IMR-90 (cell line): ENCODE data around the gene CCDC137. TPM values are rescaled to one million over a fixed set of nuclear protein-coding genes. Genes with fewer than 3 reads are reported as not detected.

ENCODE experiments used
- ATAC-seq: fragments of 200-7000 bp; cut with Tn5 transposase; 2 replicates; pipeline ENCODE4 v1.9.1; 2020; ENCODE audit warnings: low read depth, mild to moderate bottlenecking, moderate library complexity
- BruUV-seq: library from RNA; stranded (reverse); fragments of 400-500 nt; replicated peaks from 2 replicates; lab custom pipeline; 2021; lab: Mats Ljungman, UMichigan
- CTCF ChIA-PET: fragments of 300-600 bp; formaldehyde crosslinking; extraction: SDS; loops from one replicate; lab custom pipeline; 2021; ENCODE audit warnings: antibody characterized with exemption; lab: Yijun Ruan, JAX
- POLR2A ChIA-PET: fragments of 300-600 bp; sonication (Branson Sonifier 250); formaldehyde crosslinking; loops from one replicate; lab custom pipeline; 2022; ENCODE audit warnings: antibody characterized with exemption; ENCODE audit not compliant: unreplicated experiment; lab: Charles Lee
- DNase-seq: peaks from one replicate; pipeline ENCODE4 v3.0.0; 2013
- H2AFZ ChIP-seq: replicated peaks from 2 replicates; pipeline ENCODE3; 2013; ENCODE audit warnings: low read length, mild to moderate bottlenecking; ENCODE audit not compliant: poor library complexity
- H2AK5ac ChIP-seq: 2 replicates; pipeline ENCODE4 v1.6.1; 2013; ENCODE audit warnings: low read depth, low read length, inconsistent platforms
- H2AK9ac ChIP-seq: replicated peaks from 2 replicates; pipeline ENCODE3; 2013; ENCODE audit warnings: mild to moderate bottlenecking, low read depth, low read length, moderate library complexity; ENCODE audit not compliant: poor library complexity
- H2BK120ac ChIP-seq: 2 replicates; pipeline ENCODE4 v1.6.1; 2013; ENCODE audit warnings: low read depth, low read length, inconsistent platforms
- H2BK15ac ChIP-seq: 3 replicates; pipeline ENCODE4 v1.6.1; 2013; ENCODE audit warnings: low read depth, low read length, inconsistent platforms
- H2BK20ac ChIP-seq: 2 replicates; pipeline ENCODE4 v1.6.1; 2013; ENCODE audit warnings: low read depth, mild to moderate bottlenecking, inconsistent platforms, low read length, moderate library complexity
- H2BK5ac ChIP-seq: 2 replicates; pipeline ENCODE4 v1.6.1; 2013; ENCODE audit warnings: mild to moderate bottlenecking, low read depth, low read length, inconsistent platforms; ENCODE audit not compliant: poor library complexity, severe bottlenecking
- H3K14ac ChIP-seq: replicated peaks from 2 replicates; pipeline ENCODE4 v1.6.1; 2013; ENCODE audit warnings: low read depth, low read length, inconsistent platforms
- H3K18ac ChIP-seq: 2 replicates; pipeline ENCODE4 v1.6.1; 2013; ENCODE audit warnings: low read depth, low read length, control low read depth
- H3K23ac ChIP-seq: 2 replicates; pipeline ENCODE4 v1.6.1; 2013; ENCODE audit warnings: low read depth, low read length, inconsistent platforms
- H3K27ac ChIP-seq: 2 replicates; pipeline ENCODE4 v1.5.1; 2013; ENCODE audit warnings: mild to moderate bottlenecking, control low read depth, low read length; ENCODE audit not compliant: insufficient read depth
- H3K27me3 ChIP-seq: 2 replicates; pipeline ENCODE4 v1.6.1; 2013; ENCODE audit warnings: low read length; ENCODE audit not compliant: control insufficient read depth, insufficient read depth
- H3K36me3 ChIP-seq: 2 replicates; pipeline ENCODE4 v1.6.1; 2013; ENCODE audit warnings: low read length, mixed read lengths; ENCODE audit not compliant: control insufficient read depth, insufficient read depth
- H3K4ac ChIP-seq: 2 replicates; pipeline ENCODE4 v1.6.1; 2013; ENCODE audit warnings: low read depth, low read length, inconsistent platforms
- H3K4me1 ChIP-seq: 2 replicates; pipeline ENCODE4 v1.6.1; 2013; ENCODE audit warnings: low read length, mixed read lengths; ENCODE audit not compliant: control insufficient read depth, insufficient read depth
- H3K4me2 ChIP-seq: 2 replicates; pipeline ENCODE4 v1.6.1; 2013; ENCODE audit warnings: low read depth, mild to moderate bottlenecking, control low read depth, low read length, moderate library complexity
- H3K4me3 ChIP-seq: 2 replicates; pipeline ENCODE4 v1.5.1; 2013; ENCODE audit warnings: low read depth, mild to moderate bottlenecking, control low read depth, low read length, moderate library complexity; ENCODE audit not compliant: insufficient read depth
- H3K56ac ChIP-seq: 2 replicates; pipeline ENCODE4 v1.6.1; 2013; ENCODE audit warnings: low read length, inconsistent platforms; ENCODE audit not compliant: insufficient read depth; ENCODE audit errors: extremely low read depth
- H3K79me1 ChIP-seq, 2 experiments: 2 replicates each; pipeline ENCODE4 v1.6.1; 2013; ENCODE audit warnings: low read length in 2 of 2, inconsistent platforms in 1 of 2, low read depth in 1 of 2
- H3K9ac ChIP-seq: 2 replicates; pipeline ENCODE4 v1.6.1; 2013; ENCODE audit warnings: low read depth, low read length, control low read depth
- H3K9me1 ChIP-seq: 2 replicates; pipeline ENCODE4 v1.6.1; 2013; ENCODE audit warnings: low read length, inconsistent platforms; ENCODE audit not compliant: insufficient read depth
- H3K9me3 ChIP-seq: 2 replicates; pipeline ENCODE4 v1.6.1; 2013; ENCODE audit warnings: low read length; ENCODE audit not compliant: control insufficient read depth, insufficient read depth
- H4K20me1 ChIP-seq: 2 replicates; pipeline ENCODE4 v1.6.1; 2013; ENCODE audit warnings: low read length, inconsistent platforms; ENCODE audit not compliant: insufficient read depth
- H4K5ac ChIP-seq: 2 replicates; pipeline ENCODE4 v1.6.1; 2013; ENCODE audit warnings: mild to moderate bottlenecking, low read depth, low read length, control low read depth
- H4K8ac ChIP-seq, 2 experiments: 2 replicates each; pipeline ENCODE4 v1.6.1; 2013; ENCODE audit warnings: low read depth in 2 of 2, low read length in 2 of 2, control low read depth in 1 of 2, inconsistent platforms in 1 of 2
- H4K91ac ChIP-seq: 2 replicates; pipeline ENCODE4 v1.6.1; 2013; ENCODE audit warnings: low read depth, low read length, inconsistent platforms; ENCODE audit not compliant: insufficient read depth
- BHLHE40 ChIP-seq: fragments of 150-350 bp; IDR thresholded peaks from 2 replicates; pipeline ENCODE4 v1.6.1; 2016; ENCODE audit warnings: mild to moderate bottlenecking, low read depth, low read length
- ELK1 ChIP-seq: fragments of 150-350 bp; IDR thresholded peaks from 2 replicates; pipeline ENCODE4 v1.6.1; 2016; ENCODE audit warnings: low read depth, mild to moderate bottlenecking, low read length, moderate library complexity, borderline replicate concordance
- FOS ChIP-seq: fragments of 150-350 bp; IDR thresholded peaks from 2 replicates; pipeline ENCODE4 v1.6.1; 2016; ENCODE audit warnings: low read depth, low read length
- MAZ ChIP-seq: IDR thresholded peaks from 2 replicates; pipeline ENCODE4 v1.6.1; 2012; ENCODE audit warnings: low read depth, mild to moderate bottlenecking, low read length, improper control_type of control experiment, moderate library complexity, borderline replicate concordance
- MXI1 ChIP-seq: IDR thresholded peaks from 2 replicates; pipeline ENCODE4 v1.6.1; 2012; ENCODE audit warnings: low read depth, mild to moderate bottlenecking, low read length, moderate library complexity, borderline replicate concordance
- POLR2A ChIP-seq: IDR thresholded peaks from 2 replicates; pipeline ENCODE4 v1.6.1; 2012; ENCODE audit warnings: mild to moderate bottlenecking, low read depth, low read length
- RCOR1 ChIP-seq: IDR thresholded peaks from 2 replicates; pipeline ENCODE4 v1.6.1; 2012; ENCODE audit warnings: mild to moderate bottlenecking, low read length, improper control_type of control experiment; ENCODE audit not compliant: insufficient replicate concordance
- USF2 ChIP-seq: fragments of 150-350 bp; IDR thresholded peaks from 2 replicates; pipeline ENCODE4 v1.6.1; 2017; ENCODE audit warnings: mild to moderate bottlenecking, antibody characterized with exemption, low read length, low read depth
- WGBS, 2 experiments: methylation state at CpG; one replicate each; pipeline versions ENCODE4 v1.1.5 to v1.1.7; 2013; ENCODE audit warnings: missing lambda C conversion rate in 2 of 2; ENCODE audit not compliant: insufficient read length in 1 of 2; ENCODE audit errors: extremely low coverage in 2 of 2; 5-methylcytosine and 5-hydroxymethylcytosine counted together
- dilution Hi-C: fragments of 300-500 bp; cut with HindIII; formaldehyde crosslinking; loops from one replicate; pipeline ENCODE4 v1.14.3; 2018; ENCODE audit warnings: low sequenced_read_pairs; ENCODE audit not compliant: unreplicated experiment
- in situ Hi-C: fragments of 300-500 bp; cut with MboI; formaldehyde crosslinking; loops from 3 replicates; pipeline ENCODE4 v1.14.3; 2019; ENCODE audit warnings: low sequenced_read_pairs, inconsistent platforms, mixed read lengths
- intact Hi-C: fragments of 100-400 bp; cut with micrococcal nuclease; formaldehyde crosslinking; loops from 2 replicates; pipeline ENCODE4 v1.10.0; 2022
- polyA plus RNA-seq, 3 experiments: library from polyadenylated mRNA; depleted of rRNA; stranded (reverse); fragments of >200 nt; gene quantifications; 2 replicates each; pipeline ENCODE4 v1.2.3, GENCODE V29; 2012; ENCODE audit warnings: low replicate concordance in 1 of 3
- total RNA-seq: library from RNA; depleted of rRNA; stranded (reverse); fragments of >200 nt; gene quantifications from 2 replicates; pipeline ENCODE4 v1.2.3, GENCODE V29; 2012

The CCDC137 gene
- total and polyA plus RNA-seq, 2 of the 4 experiments (the other 2 are of a cell fraction): 7.5 to 18.4 TPM

- ChIA-PET CTCF (no interaction called here), POLR2A (interaction anchor here (0.5 to 0.6 kb wide), 3 partner anchors 14 to 840 kb away, joined by 4 to 9 read pairs (median 5); no protein-coding TSS in a partner anchor)
- Histone ChIP-seq H2AK5ac (peak within 1 kb of the TSS; percentile 87), H2BK20ac (no peak within 1 kb of the TSS), H4K8ac (peak within 1 kb of the TSS; percentile 60 to 96), H3K4ac (peak within 1 kb of the TSS; percentile 77), H2BK5ac (peak within 1 kb of the TSS; percentile 69), H4K20me1 (peaks cover 37% of the 10 kb centered on the region), H3K9ac (peak within 1 kb of the TSS; percentile 87), H3K27ac (peak within 1 kb of the TSS; percentile 86), H3K56ac (peak within 1 kb of the TSS; percentile 74), H4K5ac (peak within 1 kb of the TSS; percentile 62), H4K91ac (peak within 1 kb of the TSS; percentile 50; the same call in 1 of the 2 replicates), H3K9me3 (no peaks in the 10 kb centered on the region), H3K18ac (no peak within 1 kb of the TSS), H3K79me1 (peaks cover 15 to 57% of the 10 kb centered on the region in 2 experiments), H3K9me1 (no peaks in the 10 kb centered on the region), H3K4me3 (peak within 1 kb of the TSS; percentile 79), H2AFZ (peak within 1 kb of the TSS; percentile 93), H3K27me3 (no peaks in the 10 kb centered on the region), H2BK120ac (no peak within 1 kb of the TSS), H3K23ac (peak within 1 kb of the TSS; percentile 54), H3K4me2 (peak within 1 kb of the TSS; percentile 87), H2AK9ac (peak within 1 kb of the TSS; percentile 75), H3K36me3 (peaks cover 30% of the 10 kb centered on the region), H3K14ac (peak within 1 kb of the TSS; percentile 90), H2BK15ac (no peak within 1 kb of the TSS), H3K4me1 (peaks cover 7% of the 10 kb centered on the region)
- ATAC-seq: peak; percentile 93
- DNase-seq: peak; percentile 89
- 1% methylated on average over 62 of the region's 102 CpGs; no CpG with 5 or more reads in 1 of the 2 experiments for WGBS, 2 experiments
- in situ Hi-C loops (no loop called here), intact Hi-C loops (no loop called here), dilution Hi-C loops (no loop called here)
- BruUV-seq: no TSS peak
- TF ChIP-seq BHLHE40: no peak
- TF ChIP-seq MAZ: peak; percentile 21; the same call in 1 of the 2 replicates
- 0 out of 2 replicates have a peak, but pooled peaks have one; percentile 3 for TF ChIP-seq ELK1
- no peak for TF ChIP-seq RCOR1
- TF ChIP-seq FOS: peak; percentile 10; the same call in 1 of the 2 replicates
- TF ChIP-seq USF2: peak; percentile 1; the same call in 1 of the 2 replicates
- TF ChIP-seq MXI1: peak; percentile 69; the same call in 1 of the 2 replicates
- TF ChIP-seq POLR2A: peak; percentile 83
These were observed 36.6 kb downstream of the CCDC137 start, which contains the start of gene MRPL12 for GRCh38 chr17:81702934-81703746. TSS of gene MRPL12 (plus strand) at chr17:81703367. CDS start at chr17:81703502, 135 bp downstream.
